Adrenal gland (tissue), 19 donors: ENCODE results near the gene MARCHF3. TPM values are rescaled to one million over a fixed set of nuclear protein-coding genes. Genes with fewer than 3 reads are reported as not detected.
A peak's percentile ranks its signal among the peaks of the same experiment; 100 is the strongest.

Source experiments
- DNase-seq, 7 donors: peaks; one replicate each; pipeline ENCODE4 v3.0.0-alpha.2; 2019 to 2020
- H3K27ac ChIP-seq, 5 donors: fragments of 200-600 bp; sonication (generic) in 4 of 5; 1 replicate in 3 of 5; 2 replicates in 2 of 5; pipeline versions ENCODE4 v1.5.1 to v1.8.0; 2016 to 2020; ENCODE audit warnings: mild to moderate bottlenecking in 1 of 5
- H3K27me3 ChIP-seq: fragments of 200-600 bp; 2 replicates; pipeline ENCODE4 v1.8.0; 2021
- H3K36me3 ChIP-seq, 2 donors: fragments of 200-600 bp; replicated peaks in 1 of 2; 1 replicate in 1 of 2; 2 replicates in 1 of 2; pipeline versions ENCODE4 v1.5.1 to v1.8.0; 2018 to 2022
- H3K4me1 ChIP-seq, 2 donors: fragments of 200-600 bp; replicated peaks in 1 of 2; 1 replicate in 1 of 2; 2 replicates in 1 of 2; pipeline versions ENCODE4 v1.5.1 to v1.8.0; 2018 to 2021
- H3K4me3 ChIP-seq, 4 donors: fragments of 200-600 bp; sonication (generic) in 3 of 4; one replicate each; pipeline ENCODE4 v1.5.1; 2016 to 2018
- H3K9me3 ChIP-seq, 3 donors: fragments of 200-600 bp; sonication (generic) in 1 of 3; replicated peaks in 1 of 3; 1 replicate in 2 of 3; 2 replicates in 1 of 3; pipeline versions ENCODE4 v1.5.1 to v1.8.0; 2016 to 2021
- CTCF ChIP-seq, 6 experiments: fragments of 450-650 bp in 4 of 6; fragments of 200-600 bp in 2 of 6; sonication (generic) in 1 of 6; IDR thresholded peaks; 1 replicate in 5 of 6; 2 replicates in 1 of 6; pipeline versions ENCODE4 v1.5.1 to v1.8.0; 2016 to 2021; ENCODE audit warnings: antibody characterized with exemption in 6 of 6, mild to moderate bottlenecking in 2 of 6, moderate library complexity in 1 of 6
- POLR2A ChIP-seq, 2 donors: fragments of 450-650 bp; IDR thresholded peaks; one replicate each; pipeline ENCODE4 v1.6.1; 2017; ENCODE audit warnings: antibody characterized with exemption in 2 of 2, mild to moderate bottlenecking in 2 of 2, moderate library complexity in 1 of 2
- whole genome bisulfite sequencing, 4 donors: extraction: QIAGEN DNeasy Blood & Tissue Kit in 2 of 4; methylation state at CpG; one replicate each; pipeline versions ENCODE4 v1.1.5 to v1.1.7; 2013 to 2017; 5-methylcytosine and 5-hydroxymethylcytosine counted together
- intact Hi-C, 2 donors: fragments of 100-400 bp; cut with DNase I; formaldehyde crosslinking; loops; one replicate each; pipeline versions ENCODE4 v1.14.1 to v1.15.0; 2022 to 2023
- long read RNA-seq, 10 donors: library from polyadenylated mRNA in 3 of 10; unstranded in 2 of 10; stranded (forward) in 1 of 10; transcript quantifications; one replicate each; pipeline ENCODE4 v2.0.0 and lab custom pipeline, GENCODE V29; 2021 to 2026
- polyA plus RNA-seq, 3 donors: library from polyadenylated mRNA; stranded (reverse); fragments of 200-250 nt in 2 of 3; fragments of 350-450 nt in 1 of 3; fragmentation: Illumina TruSeq in 1 of 3; extraction: RNeasy Lipid Tissue Mini Kit (QIAGEN cat#74804) in 1 of 3; gene quantifications; one replicate each; pipeline ENCODE4 v1.2.3, GENCODE V29; 2013 to 2014
- total RNA-seq, 9 donors: library from RNA; depleted of rRNA in 4 of 9; stranded (reverse); fragments of >200 nt in 4 of 9; fragments of 120-200 nt in 1 of 9; fragmentation: NEBNext Ultra II Directional in 1 of 9; extraction: Animal tissue kit (Norgen Biotek cat#: 25700) in 1 of 9; gene quantifications; one replicate each; pipeline versions ENCODE4 v1.1.0 to v1.2.4, GENCODE V29; 2013 to 2023
- donor health status: healthy with polysubstance abuse.
- donor health status: Bipolar disorder and iron deficiency.
- donor health status: DM: yes; HTN: yes; CAD: no.
- donor health status: DM: no; HTN: no; CAD: no.
- donor health status: DM: no; HTN: no; CAD: no.
- donor health status: DM: yes; HTN: yes; CAD: no.

MARCHF3 gene
- total RNA-seq (10 to 100 TPM in 7 of 9 donors, 1 to 10 TPM in 2; 8.0 to 48.9 (median 12.8) TPM), polyA plus RNA-seq (10 to 100 TPM in 1 of 3 donors, 1 to 10 TPM in 2; 3.9 to 25.8 (median 5.2) TPM)
- long read RNA-seq, donor 1, full-length matches to known transcripts = 5 of 5 reads
- long read RNA-seq, donor 1, partial matches to known transcripts = 0 of 5 reads
- long read RNA-seq, donor 1, other reads (novel, unspliced or antisense) = 0 of 5 reads
- long read RNA-seq, donor 2, full-length matches to known transcripts = 2 of 2 reads
- long read RNA-seq, donor 2, partial matches to known transcripts = 0 of 2 reads
- long read RNA-seq, donor 2, other reads (novel, unspliced or antisense) = 0 of 2 reads
- long read RNA-seq, donor 3, full-length matches to known transcripts = 4 of 9 reads
- long read RNA-seq, donor 3, partial matches to known transcripts = 5 of 9 reads
- long read RNA-seq, donor 3, other reads (novel, unspliced or antisense) = 0 of 9 reads
- long read RNA-seq, donor 4, full-length matches to known transcripts = 6 of 7 reads
- long read RNA-seq, donor 4, partial matches to known transcripts = 0 of 7 reads
- long read RNA-seq, donor 4, other reads (novel, unspliced or antisense) = 1 of 7 reads
- long read RNA-seq, donor 5, full-length matches to known transcripts = 10 of 14 reads
- long read RNA-seq, donor 5, partial matches to known transcripts = 1 of 14 reads
- long read RNA-seq, donor 5, other reads (novel, unspliced or antisense) = 3 of 14 reads
- long read RNA-seq, donor 6, full-length matches to known transcripts = 5 of 6 reads
- long read RNA-seq, donor 6, partial matches to known transcripts = 0 of 6 reads
- long read RNA-seq, donor 6, other reads (novel, unspliced or antisense) = 1 of 6 reads
- long read RNA-seq, donor 7, full-length matches to known transcripts = 2 of 2 reads
- long read RNA-seq, donor 7, partial matches to known transcripts = 0 of 2 reads
- long read RNA-seq, donor 7, other reads (novel, unspliced or antisense) = 0 of 2 reads
- long read RNA-seq, donor 8, full-length matches to known transcripts = 5 of 5 reads
- long read RNA-seq, donor 8, partial matches to known transcripts = 0 of 5 reads
- long read RNA-seq, donor 8, other reads (novel, unspliced or antisense) = 0 of 5 reads
- long read RNA-seq, donor 9, full-length matches to known transcripts = 3 of 12 reads
- long read RNA-seq, donor 9, partial matches to known transcripts = 9 of 12 reads
- long read RNA-seq, donor 9, other reads (novel, unspliced or antisense) = 0 of 12 reads
- long read RNA-seq, donor 10, full-length matches to known transcripts = 1 of 1 reads
- long read RNA-seq, donor 10, partial matches to known transcripts = 0 of 1 reads
- long read RNA-seq, donor 10, other reads (novel, unspliced or antisense) = 0 of 1 reads

- Histone ChIP-seq H3K4me3 (peak within 1 kb of the TSS; percentile 41 to 85 (median 76)), H3K27me3 (no peaks in the 10 kb centered on the region), H3K27ac (peak within 1 kb of the TSS; percentile 88 to 94 (median 92)), H3K9me3 (no peaks in the 10 kb centered on the region), H3K4me1 (peaks cover 10 to 33% of the 10 kb centered on the region in 2 donors), H3K36me3 (no peaks in the 10 kb centered on the region)
- 0 to 1% (median 0%) methylated on average over 25 to 97 of the region's 97 CpGs for WGBS, 4 donors
- intact Hi-C loops = loop anchor here in 1 of 2 donors (10.0 kb wide), 1 partner anchor 196 kb away; no protein-coding TSS in a partner anchor
- peak; percentile 95 to 98 (median 96) for DNase-seq
- TF ChIP-seq POLR2A (IDR thresholded peaks at IDR 0.05) = peak; percentile 95 to 99
- TF ChIP-seq CTCF (IDR thresholded peaks at IDR 0.05) = peak in 5 of 6 experiments; percentile 11 to 35 (median 30)
Observed at GRCh38 chr5:127030259-127031146, at the start of gene MARCHF3. Gene MARCHF3, minus strand, starts transcription at chr5:127030558. Its CDS starts 112,387 bp downstream, at chr5:126918171.

- no peak for TF ChIP-seq CTCF (IDR thresholded peaks at IDR 0.05)
- H3K36me3 ChIP-seq = no peaks in the 10 kb centered on the region
- intact Hi-C loops = no loop called here
- H3K4me3 ChIP-seq = no peak overlapping the region
- no peaks in the 10 kb centered on the region for H3K27me3 ChIP-seq
- H3K9me3 ChIP-seq = no peaks in the 10 kb centered on the region
- H3K27ac ChIP-seq = no peak overlapping the region
- peaks cover 0 to 3% of the 10 kb centered on the region in 2 donors for H3K4me1 ChIP-seq
- no peak for DNase-seq
- 67 to 74% (median 69%) methylated on average over 9 of the region's 9 CpGs for WGBS, 4 donors
Observed at GRCh38 chr5:127079994-127080491, 49.7 kb upstream of the MARCHF3 start.

GRCh38 chr5:127077366-127077765 is 47.0 kb upstream of the MARCHF3 start:
- Histone ChIP-seq H3K4me1 (peaks cover 0 to 8% of the 10 kb centered on the region in 2 donors), H3K27me3 (no peaks in the 10 kb centered on the region), H3K4me3 (no peak overlapping the region), H3K9me3 (no peaks in the 10 kb centered on the region), H3K27ac (no peak overlapping the region), H3K36me3 (no peaks in the 10 kb centered on the region)
- no peak for DNase-seq
- 33 to 44% (median 41%) methylated on average over 1 of the region's 1 CpG for WGBS, 4 donors
- TF ChIP-seq POLR2A (IDR thresholded peaks at IDR 0.05) (no peak), CTCF (IDR thresholded peaks at IDR 0.05) (no peak)
- intact Hi-C loops = no loop called here
